ENCODE results near the gene RGS9. TPM values are rescaled to one million over a fixed set of nuclear protein-coding genes. Genes with fewer than 3 reads are reported as not detected.

RGS9 gene
- total RNA-seq, 1 experiment from 2014 or later: 8.6 TPM

DNA sequence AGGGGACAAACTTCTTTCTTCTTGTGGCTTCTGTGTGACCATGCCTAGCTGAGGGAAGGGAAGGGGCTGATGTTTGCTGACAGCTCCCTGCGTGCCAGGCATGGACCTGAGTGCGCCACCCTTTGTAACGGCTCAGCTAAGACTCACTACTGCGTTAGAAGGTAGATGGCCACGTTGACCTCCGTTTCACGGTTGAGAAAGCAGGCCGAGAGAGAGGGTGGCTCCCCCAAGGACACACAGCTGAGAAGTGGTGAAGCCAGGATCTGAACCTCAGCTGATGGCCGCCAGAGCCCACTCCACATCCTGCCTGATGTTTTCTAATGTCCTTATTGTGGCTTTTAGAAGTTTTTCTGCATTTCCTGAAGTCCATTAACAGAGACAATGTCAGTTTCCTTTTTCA, 45.1 kb downstream of the RGS9 start:
- Histone ChIP-seq H3K4me3 (replicated peaks in 1 of 2; ENCODE audit: low read depth in 1 of 2, low read length in 2 of 2) (no peak overlapping the region), H3K79me2 (ENCODE audit: insufficient read depth, low read length) (no peaks in the 10 kb centered on the region), H3K9me3 (ENCODE audit: control insufficient read depth in 1 of 2, insufficient read depth in 1 of 2, low read depth in 1 of 2, low read length in 2 of 2) (no peaks in the 10 kb centered on the region), H3K9me2 (ENCODE audit: insufficient read depth) (no peaks in the 10 kb centered on the region), H3K9ac (ENCODE audit: low read length) (no peak overlapping the region), H3K4me1 (ENCODE audit: control insufficient read depth in 1 of 2, insufficient read depth in 2 of 2, low read length in 2 of 2) (no peaks in the 10 kb centered on the region), H3K27me3 (ENCODE audit: insufficient read depth, low read length) (0 out of 2 replicates have a peak, but pooled peaks cover 16% of the 10 kb centered on the region), H2AFZ (ENCODE audit: low read depth, low read length, poor library complexity, severe bottlenecking) (no peak overlapping the region), H3K4me2 (ENCODE audit: low read length) (no peak overlapping the region), H3K27ac (ENCODE audit: low read depth, low read length) (no peak overlapping the region), H4K20me1 (ENCODE audit: insufficient read depth) (no peaks in the 10 kb centered on the region), H3K36me3 (ENCODE audit: control insufficient read depth in 1 of 2, insufficient read depth in 2 of 2, low read length in 2 of 2) (no peaks in the 10 kb centered on the region)
- BruUV-seq (replicated peaks): no TSS peak
- CTCF ChIA-PET: no interaction called here
- TF ChIP-seq EGR1 (IDR thresholded peaks at IDR 0.05; ENCODE audit: low read depth) (no peak), CEBPB (IDR thresholded peaks at IDR 0.05; ENCODE audit: low read depth) (no peak), ELF1 (IDR thresholded peaks at IDR 0.05; ENCODE audit: borderline replicate concordance, low read depth) (no peak), SRF (IDR thresholded peaks at IDR 0.05; ENCODE audit: low read depth) (no peak), ZNF274 (IDR thresholded peaks at IDR 0.05; ENCODE audit: low read depth, low read length) (no peak), EZH2phosphoT487 (IDR thresholded peaks at IDR 0.05; ENCODE audit: borderline replicate concordance) (no peak), SIN3A (IDR thresholded peaks at IDR 0.05; ENCODE audit: low read depth) (no peak), POLR2AphosphoS5 (IDR thresholded peaks at IDR 0.05; ENCODE audit: low read depth, low read length) (no peak), ATF3 (IDR thresholded peaks at IDR 0.05) (no peak), TCF7L2 (IDR thresholded peaks at IDR 0.05; ENCODE audit: borderline replicate concordance, extremely low read depth, insufficient read depth, insufficient read length) (no peak), REST (IDR thresholded peaks at IDR 0.05; ENCODE audit: low read depth) (no peak), CBX3 (IDR thresholded peaks at IDR 0.05; ENCODE audit: low read depth) (no peak), RAD21 (IDR thresholded peaks at IDR 0.05; ENCODE audit: low read depth) (no peak), ZFX (IDR thresholded peaks at IDR 0.05) (no peak), SP1 (IDR thresholded peaks at IDR 0.05; ENCODE audit: low read depth) (no peak), FOSL1 (IDR thresholded peaks at IDR 0.05; ENCODE audit: low read depth) (no peak), POLR2A (IDR thresholded peaks at IDR 0.05; ENCODE audit: borderline replicate concordance, extremely low read depth, insufficient read depth, insufficient read length) (no peak)
- TF ChIP-seq, protein P1, sequence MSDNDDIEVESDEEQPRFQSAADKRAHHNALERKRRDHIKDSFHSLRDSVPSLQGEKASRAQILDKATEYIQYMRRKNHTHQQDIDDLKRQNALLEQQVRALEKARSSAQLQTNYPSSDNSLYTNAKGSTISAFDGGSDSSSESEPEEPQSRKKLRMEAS (IDR thresholded peaks at IDR 0.05): no peak
- TF ChIP-seq, protein P2, sequence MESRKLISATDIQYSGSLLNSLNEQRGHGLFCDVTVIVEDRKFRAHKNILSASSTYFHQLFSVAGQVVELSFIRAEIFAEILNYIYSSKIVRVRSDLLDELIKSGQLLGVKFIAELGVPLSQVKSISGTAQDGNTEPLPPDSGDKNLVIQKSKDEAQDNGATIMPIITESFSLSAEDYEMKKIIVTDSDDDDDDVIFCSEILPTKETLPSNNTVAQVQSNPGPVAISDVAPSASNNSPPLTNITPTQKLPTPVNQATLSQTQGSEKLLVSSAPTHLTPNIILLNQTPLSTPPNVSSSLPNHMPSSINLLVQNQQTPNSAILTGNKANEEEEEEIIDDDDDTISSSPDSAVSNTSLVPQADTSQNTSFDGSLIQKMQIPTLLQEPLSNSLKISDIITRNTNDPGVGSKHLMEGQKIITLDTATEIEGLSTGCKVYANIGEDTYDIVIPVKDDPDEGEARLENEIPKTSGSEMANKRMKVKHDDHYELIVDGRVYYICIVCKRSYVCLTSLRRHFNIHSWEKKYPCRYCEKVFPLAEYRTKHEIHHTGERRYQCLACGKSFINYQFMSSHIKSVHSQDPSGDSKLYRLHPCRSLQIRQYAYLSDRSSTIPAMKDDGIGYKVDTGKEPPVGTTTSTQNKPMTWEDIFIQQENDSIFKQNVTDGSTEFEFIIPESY (IDR thresholded peaks at IDR 0.05; ENCODE audit: extremely low read depth, insufficient replicate concordance, low read length): no peak
- POLR2A ChIA-PET: no interaction called here
- no peak for ATAC-seq
- no peak for DNase-seq (ENCODE audit: low read depth, low spot score)
- RAD21 ChIA-PET (ENCODE audit: low non-redundant PET in 1 of 2, low total read pairs in 2 of 2, uncharacterized antibody in 2 of 2, unreplicated experiment in 2 of 2): no interaction called here
- intact Hi-C loops (cut with micrococcal nuclease): no loop called here
